Esophagus squamous epithelium (tissue), 5 donors: ENCODE data around the gene LGR4. TPM values are rescaled to one million over a fixed set of nuclear protein-coding genes. Genes with fewer than 3 reads are reported as not detected.

ENCODE experiments used
- DNase-seq: peaks from one replicate; lab custom pipeline; 2025; lab: John Stamatoyannopoulos, UW
- H3K27ac ChIP-seq, 4 donors: fragments of 200-600 bp; sonication (generic); one replicate each; pipeline ENCODE4 v1.5.1; 2016 to 2019; ENCODE audit warnings: mild to moderate bottlenecking in 1 of 4
- H3K27me3 ChIP-seq, 4 donors: fragments of 200-600 bp; sonication (generic); 1 replicate in 3 of 4; 2 replicates in 1 of 4; pipeline versions ENCODE4 v1.5.1 to v1.6.0; 2017 to 2021; ENCODE audit warnings: antibody characterized with exemption in 1 of 4
- H3K36me3 ChIP-seq, 3 donors: fragments of 200-600 bp; sonication (generic); one replicate each; pipeline ENCODE4 v1.5.1; 2016 to 2019
- H3K4me1 ChIP-seq, 3 donors: fragments of 200-600 bp; sonication (generic); one replicate each; pipeline ENCODE4 v1.5.1; 2017 to 2019
- H3K4me3 ChIP-seq, 4 donors: fragments of 200-600 bp; sonication (generic); 1 replicate in 3 of 4; 2 replicates in 1 of 4; pipeline ENCODE4 v1.5.1; 2016 to 2019; ENCODE audit warnings: mild to moderate bottlenecking in 2 of 4, moderate library complexity in 1 of 4
- H3K9me3 ChIP-seq, 3 donors: fragments of 200-600 bp; sonication (generic); one replicate each; pipeline ENCODE4 v1.5.1; 2016 to 2019
- POLR2A ChIP-seq, 4 donors: fragments of 450-650 bp; IDR thresholded peaks; one replicate each; pipeline ENCODE4 v1.6.1; 2017; ENCODE audit warnings: antibody characterized with exemption in 4 of 4, mild to moderate bottlenecking in 4 of 4, moderate library complexity in 3 of 4
- WGBS, 2 donors: methylation state at CpG; one replicate each; pipeline ENCODE4 v1.1.5; 2018; 5-methylcytosine and 5-hydroxymethylcytosine counted together
- intact Hi-C: fragments of 100-400 bp; cut with DNase I; formaldehyde crosslinking; loops from one replicate; pipeline ENCODE4 v1.15.0; 2022
- total RNA-seq, 4 donors: library from RNA; depleted of rRNA; stranded (reverse); fragments of >200 nt; gene quantifications; one replicate each; pipeline ENCODE4 v1.1.0, GENCODE V29; 2016
- TF ChIP-seq, protein P1 (sequence below), 6 experiments: fragments of 450-650 bp in 4 of 6; fragments of 200-600 bp in 2 of 6; sonication (generic) in 2 of 6; IDR thresholded peaks; one replicate each; pipeline ENCODE4 v1.5.1; 2016 to 2019; ENCODE audit warnings: antibody characterized with exemption in 6 of 6, mild to moderate bottlenecking in 4 of 6, moderate library complexity in 4 of 6
- donor health status: DM: yes; HTN: yes; CAD: no.

Gene LGR4
- total RNA-seq, 4 donors from 2014 or later = 22.3 to 45.6 (median 35.1) TPM

DNA sequence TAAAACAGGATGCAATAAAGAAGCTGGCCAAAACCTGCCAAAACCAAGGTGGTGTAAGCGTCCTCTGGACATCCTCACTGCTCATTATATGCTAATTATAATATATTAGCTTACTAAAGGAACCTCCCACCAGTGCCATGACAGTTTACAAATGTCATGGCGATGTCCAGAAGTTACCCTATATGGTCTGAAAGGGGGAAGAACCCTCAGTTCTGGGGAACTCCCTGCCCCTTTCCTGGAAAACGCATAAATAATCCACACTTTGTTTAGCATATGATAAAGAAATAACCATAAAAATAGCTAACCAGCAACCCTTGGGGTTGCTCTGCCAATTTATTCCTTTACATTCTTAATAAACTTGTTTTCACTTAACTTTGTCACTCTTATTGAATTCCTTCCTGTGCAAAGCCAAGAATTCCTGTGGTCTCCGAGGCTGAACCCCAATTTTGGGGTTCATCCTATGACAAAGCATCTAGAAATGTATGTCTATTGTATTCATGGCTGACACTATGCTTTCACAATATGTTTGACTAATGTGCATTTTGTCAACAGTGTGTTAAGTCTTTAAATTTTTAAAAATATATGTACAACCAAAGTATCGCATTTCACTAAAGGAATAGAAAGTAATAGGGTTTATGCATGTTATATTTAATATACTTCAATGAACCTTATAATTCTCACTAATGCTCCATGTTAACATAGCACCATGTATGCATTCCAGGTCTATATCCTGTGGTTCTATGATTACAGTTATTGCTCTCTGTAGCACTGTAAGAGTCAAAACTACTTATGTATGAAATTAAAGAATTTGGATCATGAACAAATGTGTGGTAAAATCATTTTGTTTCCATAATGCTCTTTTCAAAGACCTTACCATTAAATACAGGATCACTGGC is 25.1 kb downstream of the LGR4 start:
- no peak for DNase-seq
- WGBS, 2 donors = 67 to 70% methylated on average over 5 of the region's 5 CpGs
- no peaks in the 10 kb centered on the region for H3K27me3 ChIP-seq

DNA sequence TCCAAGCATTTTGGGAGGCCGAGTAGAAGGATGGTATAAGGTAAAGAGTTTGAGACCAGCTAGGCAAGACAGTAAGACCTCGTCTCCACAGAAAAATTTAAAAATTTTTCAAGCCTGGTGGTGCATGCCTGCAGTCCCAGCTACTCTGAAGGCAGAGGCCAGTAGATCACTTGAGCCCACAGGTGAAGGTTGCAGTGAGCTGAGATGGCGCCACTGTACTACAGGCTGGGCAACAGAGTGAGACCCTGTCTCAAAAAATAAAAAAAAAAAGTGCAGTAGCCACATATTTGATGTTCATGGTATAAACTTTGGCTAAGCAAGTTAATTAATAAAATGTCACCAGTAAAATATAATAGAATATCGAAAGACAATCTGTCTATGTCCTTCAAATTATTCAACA is 27.0 kb downstream of the LGR4 start:
- intact Hi-C loops = no loop called here
- H3K27me3 ChIP-seq = no peaks in the 10 kb centered on the region
- WGBS, 2 donors = 93 to 97% methylated on average over 4 of the region's 4 CpGs

More for the DNA sequence above, 25.1 kb downstream of the LGR4 start:
- H3K4me3 ChIP-seq = no peak overlapping the region
- no peaks in the 10 kb centered on the region for H3K36me3 ChIP-seq
- no peaks in the 10 kb centered on the region for H3K9me3 ChIP-seq
- peaks cover 0 to 62% (median 12%) of the 10 kb centered on the region in 3 donors for H3K4me1 ChIP-seq
- no peak for TF ChIP-seq POLR2A (IDR thresholded peaks at IDR 0.05)
- TF ChIP-seq, protein P1, sequence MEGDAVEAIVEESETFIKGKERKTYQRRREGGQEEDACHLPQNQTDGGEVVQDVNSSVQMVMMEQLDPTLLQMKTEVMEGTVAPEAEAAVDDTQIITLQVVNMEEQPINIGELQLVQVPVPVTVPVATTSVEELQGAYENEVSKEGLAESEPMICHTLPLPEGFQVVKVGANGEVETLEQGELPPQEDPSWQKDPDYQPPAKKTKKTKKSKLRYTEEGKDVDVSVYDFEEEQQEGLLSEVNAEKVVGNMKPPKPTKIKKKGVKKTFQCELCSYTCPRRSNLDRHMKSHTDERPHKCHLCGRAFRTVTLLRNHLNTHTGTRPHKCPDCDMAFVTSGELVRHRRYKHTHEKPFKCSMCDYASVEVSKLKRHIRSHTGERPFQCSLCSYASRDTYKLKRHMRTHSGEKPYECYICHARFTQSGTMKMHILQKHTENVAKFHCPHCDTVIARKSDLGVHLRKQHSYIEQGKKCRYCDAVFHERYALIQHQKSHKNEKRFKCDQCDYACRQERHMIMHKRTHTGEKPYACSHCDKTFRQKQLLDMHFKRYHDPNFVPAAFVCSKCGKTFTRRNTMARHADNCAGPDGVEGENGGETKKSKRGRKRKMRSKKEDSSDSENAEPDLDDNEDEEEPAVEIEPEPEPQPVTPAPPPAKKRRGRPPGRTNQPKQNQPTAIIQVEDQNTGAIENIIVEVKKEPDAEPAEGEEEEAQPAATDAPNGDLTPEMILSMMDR (IDR thresholded peaks at IDR 0.05) = no peak
- peak overlapping the region in 1 of 4 donors; percentile 4 for H3K27ac ChIP-seq
- intact Hi-C loops = no loop called here

DNA sequence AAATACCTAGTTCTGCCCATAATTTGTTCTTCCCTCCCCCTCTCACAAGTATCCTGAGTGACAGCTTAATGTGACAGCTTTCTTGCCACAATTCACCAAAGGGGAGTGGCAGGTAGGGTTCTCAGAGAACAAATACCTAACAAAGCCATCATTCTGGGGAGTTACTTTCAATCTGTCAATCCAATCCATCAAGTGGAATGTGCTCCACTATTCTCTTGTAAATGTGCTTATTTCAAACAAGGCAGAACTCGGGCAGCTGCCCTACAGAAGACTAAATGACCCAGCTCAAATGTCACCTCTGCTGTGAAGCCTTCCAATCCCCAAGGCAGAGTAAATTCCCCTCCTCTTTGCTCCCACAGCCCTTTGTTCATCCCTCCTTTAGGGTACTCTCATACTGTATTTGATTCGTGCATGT is 27.8 kb downstream of the LGR4 start:
- Histone ChIP-seq H3K9me3 (no peaks in the 10 kb centered on the region), H3K4me1 (peaks cover 0 to 39% (median 12%) of the 10 kb centered on the region in 3 donors), H3K27me3 (no peaks in the 10 kb centered on the region), H3K36me3 (no peaks in the 10 kb centered on the region), H3K4me3 (no peak overlapping the region), H3K27ac (no peak overlapping the region)
- WGBS, 2 donors = 72 to 76% methylated on average over 2 of the region's 2 CpGs
- no peak for DNase-seq
- intact Hi-C loops = no loop called here
- TF ChIP-seq POLR2A (IDR thresholded peaks at IDR 0.05) = no peak
- TF ChIP-seq, protein P1 (IDR thresholded peaks at IDR 0.05) = no peak

More for the DNA sequence above, 27.0 kb downstream of the LGR4 start:
- Histone ChIP-seq H3K27ac (no peak overlapping the region), H3K36me3 (no peaks in the 10 kb centered on the region), H3K4me3 (no peak overlapping the region), H3K9me3 (no peaks in the 10 kb centered on the region), H3K4me1 (peaks cover 0 to 43% (median 12%) of the 10 kb centered on the region in 3 donors)
- TF ChIP-seq, protein P1 (IDR thresholded peaks at IDR 0.05) = no peak
- no peak for TF ChIP-seq POLR2A (IDR thresholded peaks at IDR 0.05)
- no peak for DNase-seq

DNA sequence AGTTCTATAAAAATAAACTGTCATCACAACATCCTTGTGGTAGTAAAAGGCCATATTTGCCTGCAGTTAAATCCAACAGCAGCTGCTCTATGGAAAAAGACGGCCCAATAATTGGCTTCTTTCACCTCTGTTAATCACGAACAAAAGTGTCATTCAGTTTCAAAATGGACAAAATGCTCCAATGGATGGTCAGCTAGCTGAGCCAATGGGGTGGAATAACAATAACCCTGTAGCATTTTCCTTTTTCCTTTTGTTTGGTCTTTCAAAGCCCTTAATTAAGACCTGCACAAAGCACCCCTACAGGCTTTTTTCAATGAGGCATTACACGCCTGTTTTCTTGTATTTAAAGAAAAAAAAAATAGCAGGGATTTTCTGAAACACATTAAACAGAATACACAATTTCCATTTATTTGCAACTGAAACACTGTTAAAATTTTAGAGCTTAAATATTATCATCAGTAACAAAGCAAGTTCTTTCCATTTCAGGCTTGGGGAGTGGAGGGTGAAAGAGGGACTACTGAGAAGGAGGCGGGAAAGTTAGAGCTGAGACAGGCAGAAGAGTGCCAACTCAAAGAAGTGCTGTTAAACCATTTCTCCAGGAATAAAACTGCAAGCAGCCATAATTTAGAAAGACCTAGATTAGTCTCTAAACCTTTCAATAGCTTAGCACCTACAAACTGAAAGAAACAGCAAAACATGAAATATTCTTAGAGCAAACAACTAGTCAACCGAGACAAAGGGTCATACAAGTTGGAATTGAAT is 28.7 kb downstream of the LGR4 start:
- WGBS, 2 donors = 48 to 55% methylated on average over 5 of the region's 5 CpGs
- DNase-seq = no peak
- H3K9me3 ChIP-seq = no peaks in the 10 kb centered on the region
- intact Hi-C loops = no loop called here
- TF ChIP-seq, protein P1 (IDR thresholded peaks at IDR 0.05) = no peak
- no peak for TF ChIP-seq POLR2A (IDR thresholded peaks at IDR 0.05)
- H3K27me3 ChIP-seq = no peaks in the 10 kb centered on the region
- H3K27ac ChIP-seq = no peak overlapping the region
- peaks cover 0 to 39% (median 12%) of the 10 kb centered on the region in 3 donors for H3K4me1 ChIP-seq
- no peak overlapping the region for H3K4me3 ChIP-seq
- no peaks in the 10 kb centered on the region for H3K36me3 ChIP-seq
